NB4 (cell line): ENCODE measurements around the gene HS3ST5.

Source experiments
- DNase-seq: peaks from one replicate; pipeline ENCODE4 v3.0.0; 2010; ENCODE audit warnings: low read depth
- H3K4me3 ChIP-seq: one replicate; pipeline ENCODE4 v1.5.1; 2011; ENCODE audit warnings: mild to moderate bottlenecking, low read depth, low read length, moderate library complexity
- CTCF ChIP-seq: IDR thresholded peaks from one replicate; pipeline ENCODE4 v1.5.1; 2012; ENCODE audit warnings: low read depth, low read length
- MAX ChIP-seq: IDR thresholded peaks from 2 replicates; pipeline ENCODE4 v1.6.1; 2011; ENCODE audit warnings: low read depth, low read length
- MYC ChIP-seq: IDR thresholded peaks from 2 replicates; pipeline ENCODE4 v1.6.1; 2011; ENCODE audit warnings: low read depth, low read length
- POLR2A ChIP-seq: IDR thresholded peaks from 2 replicates; pipeline ENCODE4 v1.6.1; 2011; ENCODE audit warnings: mild to moderate bottlenecking; ENCODE audit not compliant: insufficient read length; ENCODE audit errors: extremely low read depth

The HS3ST5 gene

GRCh38 chr6:114288701-114289495 lies 53.9 kb downstream of the HS3ST5 start:
- TF ChIP-seq POLR2A = no peak
- no peak for TF ChIP-seq MAX
- no peak for TF ChIP-seq MYC
- TF ChIP-seq CTCF = no peak
- H3K4me3 ChIP-seq = no peak overlapping the region
- no peak for DNase-seq

GRCh38 chr6:114287461-114287860 lies 55.4 kb downstream of the HS3ST5 start:
- TF ChIP-seq MAX (no peak), MYC (no peak), CTCF (no peak), POLR2A (no peak)

GRCh38 chr6:114286211-114286610 lies 56.6 kb downstream of the HS3ST5 start:
- no peak overlapping the region for H3K4me3 ChIP-seq
- no peak for DNase-seq
- TF ChIP-seq CTCF = no peak
- TF ChIP-seq MAX = no peak
- TF ChIP-seq MYC = no peak
- no peak for TF ChIP-seq POLR2A

More at GRCh38 chr6:114287461-114287860, 55.4 kb downstream of the HS3ST5 start:
- H3K4me3 ChIP-seq = no peak overlapping the region
- no peak for DNase-seq

- DNase-seq = no peak
- TF ChIP-seq CTCF (no peak), MYC (no peak), MAX (no peak), POLR2A (no peak)
- H3K4me3 ChIP-seq = no peak overlapping the region
Measured at GRCh38 chr6:114284281-114284680, 58.5 kb downstream of the HS3ST5 start.

GRCh38 chr6:114282292-114282691 lies 60.5 kb downstream of the HS3ST5 start:
- TF ChIP-seq MYC (no peak), POLR2A (no peak), CTCF (no peak), MAX (no peak)
- no peak overlapping the region for H3K4me3 ChIP-seq
- no peak for DNase-seq
